ENCODE results near the gene ALS2CL.

ALS2CL gene

DNA sequence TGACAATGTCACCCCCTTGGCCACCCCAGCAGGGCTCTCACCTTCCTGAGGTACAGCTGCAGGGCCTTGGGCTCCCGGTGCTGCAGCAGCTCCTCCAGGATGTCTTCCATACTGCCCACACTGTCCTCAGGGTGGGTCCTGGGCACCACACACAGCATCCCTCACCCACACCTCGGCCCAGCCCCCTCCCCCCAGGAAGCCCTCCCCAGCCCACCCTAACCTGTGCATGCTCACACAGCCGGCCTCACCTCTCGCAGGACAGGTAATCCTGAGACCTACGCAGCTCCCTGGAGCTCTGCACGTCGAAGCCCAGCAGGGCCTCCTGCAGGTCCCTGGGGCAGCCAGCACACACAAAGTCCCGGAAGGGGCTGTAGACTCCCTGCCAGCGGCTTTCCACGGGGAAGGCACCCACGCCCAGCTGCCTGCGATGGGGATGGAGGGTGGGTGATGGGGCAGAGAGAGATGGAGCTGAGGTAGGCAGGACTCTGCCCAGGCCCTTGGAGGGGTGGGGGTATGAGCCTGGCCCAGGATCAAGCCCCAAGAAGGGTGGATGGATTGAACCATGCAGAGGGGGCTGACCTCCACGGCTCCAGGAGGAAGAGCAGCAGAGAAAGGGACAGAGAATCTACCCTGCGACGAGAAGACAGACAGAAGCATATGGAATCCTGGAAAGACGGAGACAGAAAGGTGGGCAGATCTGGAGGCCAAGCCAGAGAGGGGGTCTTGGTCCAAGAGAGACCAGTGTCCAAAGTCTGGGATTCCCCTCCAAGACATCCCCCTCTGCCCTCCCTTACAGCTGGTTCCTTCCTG lies 16.7 kb downstream of the ALS2CL start:
- Histone ChIP-seq H3K27me3 (ENCODE audit: insufficient read depth, low read length, poor library complexity) (no peaks in the 10 kb centered on the region), H3K36me3 (ENCODE audit: insufficient read depth, low read length) (no peaks in the 10 kb centered on the region), H3K4me3 (ENCODE audit: low read depth in 1 of 2, low read length in 2 of 2) (no peak overlapping the region), H3K79me2 (ENCODE audit: insufficient read depth, low read length) (no peaks in the 10 kb centered on the region), H4K20me1 (ENCODE audit: insufficient read depth, low read length) (no peaks in the 10 kb centered on the region), H3K9me3 (ENCODE audit: insufficient read depth, low read length, severe bottlenecking) (no peaks in the 10 kb centered on the region), H3K4me1 (ENCODE audit: insufficient read depth, low read length) (no peaks in the 10 kb centered on the region), H3K9ac (ENCODE audit: low read depth, low read length) (no peak overlapping the region), H3K27ac (ENCODE audit: low read length) (no peak overlapping the region), H3K4me2 (ENCODE audit: insufficient read depth, low read length) (no peak overlapping the region), H2AFZ (ENCODE audit: low read depth, low read length) (no peak overlapping the region)
- ATAC-seq (ENCODE audit: insufficient read depth, low read depth) (no peak), DNase-seq (no peak)
- TF ChIP-seq, protein P1, sequence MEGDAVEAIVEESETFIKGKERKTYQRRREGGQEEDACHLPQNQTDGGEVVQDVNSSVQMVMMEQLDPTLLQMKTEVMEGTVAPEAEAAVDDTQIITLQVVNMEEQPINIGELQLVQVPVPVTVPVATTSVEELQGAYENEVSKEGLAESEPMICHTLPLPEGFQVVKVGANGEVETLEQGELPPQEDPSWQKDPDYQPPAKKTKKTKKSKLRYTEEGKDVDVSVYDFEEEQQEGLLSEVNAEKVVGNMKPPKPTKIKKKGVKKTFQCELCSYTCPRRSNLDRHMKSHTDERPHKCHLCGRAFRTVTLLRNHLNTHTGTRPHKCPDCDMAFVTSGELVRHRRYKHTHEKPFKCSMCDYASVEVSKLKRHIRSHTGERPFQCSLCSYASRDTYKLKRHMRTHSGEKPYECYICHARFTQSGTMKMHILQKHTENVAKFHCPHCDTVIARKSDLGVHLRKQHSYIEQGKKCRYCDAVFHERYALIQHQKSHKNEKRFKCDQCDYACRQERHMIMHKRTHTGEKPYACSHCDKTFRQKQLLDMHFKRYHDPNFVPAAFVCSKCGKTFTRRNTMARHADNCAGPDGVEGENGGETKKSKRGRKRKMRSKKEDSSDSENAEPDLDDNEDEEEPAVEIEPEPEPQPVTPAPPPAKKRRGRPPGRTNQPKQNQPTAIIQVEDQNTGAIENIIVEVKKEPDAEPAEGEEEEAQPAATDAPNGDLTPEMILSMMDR (IDR thresholded peaks at IDR 0.05; ENCODE audit: borderline replicate concordance, extremely low read depth, low read length, poor library complexity, severe bottlenecking) = no peak
- TF ChIP-seq EZH2 (IDR thresholded peaks at IDR 0.05; ENCODE audit: borderline replicate concordance, low read depth, low read length, severe bottlenecking) = no peak

DNA sequence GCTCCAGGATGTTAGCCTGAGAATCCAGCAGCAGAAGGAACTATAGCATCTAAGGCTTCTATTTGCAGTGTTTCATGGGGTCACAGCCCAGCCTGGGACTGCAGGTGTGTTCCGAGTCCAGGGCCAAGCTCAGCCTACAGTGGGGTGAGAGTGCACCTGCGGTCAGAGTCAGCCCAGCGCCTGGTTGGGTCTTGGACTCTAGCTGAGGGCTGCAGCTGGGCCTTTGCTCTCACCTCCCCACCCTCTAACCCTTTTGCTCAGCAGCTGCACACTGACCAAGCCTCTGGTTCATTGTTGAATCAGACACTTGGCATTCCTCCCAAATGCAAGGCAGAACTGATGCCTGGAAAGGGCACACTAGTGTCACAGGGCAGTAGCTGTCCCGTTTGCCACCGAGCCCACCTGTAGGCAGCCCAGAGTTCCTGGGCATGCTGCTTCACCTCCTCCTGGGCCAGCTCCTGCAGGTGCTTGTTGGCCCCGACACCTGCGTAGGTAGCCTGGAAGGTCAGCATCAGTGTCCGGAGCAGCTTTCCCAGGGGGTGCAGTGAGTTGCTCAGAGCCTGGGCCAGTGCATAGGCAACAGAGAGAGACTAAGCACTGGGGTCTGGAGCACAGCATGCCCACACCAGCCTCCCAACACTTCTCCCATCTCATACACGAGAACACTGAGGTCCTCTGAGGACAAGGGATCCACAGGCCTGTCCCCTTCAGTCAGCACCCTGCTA lies 17.5 kb downstream of the ALS2CL start:
- TF ChIP-seq, protein P1 (IDR thresholded peaks at IDR 0.05; ENCODE audit: borderline replicate concordance, extremely low read depth, low read length, poor library complexity, severe bottlenecking) = no peak
- TF ChIP-seq EZH2 (IDR thresholded peaks at IDR 0.05; ENCODE audit: borderline replicate concordance, low read depth, low read length, severe bottlenecking) = no peak
- Histone ChIP-seq H3K9ac (ENCODE audit: low read depth, low read length) (no peak overlapping the region), H3K79me2 (ENCODE audit: insufficient read depth, low read length) (no peaks in the 10 kb centered on the region), H2AFZ (ENCODE audit: low read depth, low read length) (no peak overlapping the region), H3K36me3 (ENCODE audit: insufficient read depth, low read length) (no peaks in the 10 kb centered on the region), H3K4me2 (ENCODE audit: insufficient read depth, low read length) (no peak overlapping the region), H3K4me1 (ENCODE audit: insufficient read depth, low read length) (no peaks in the 10 kb centered on the region), H4K20me1 (ENCODE audit: insufficient read depth, low read length) (no peaks in the 10 kb centered on the region), H3K27ac (ENCODE audit: low read length) (no peak overlapping the region), H3K9me3 (ENCODE audit: insufficient read depth, low read length, severe bottlenecking) (no peaks in the 10 kb centered on the region), H3K4me3 (ENCODE audit: low read depth in 1 of 2, low read length in 2 of 2) (no peak overlapping the region), H3K27me3 (ENCODE audit: insufficient read depth, low read length, poor library complexity) (no peaks in the 10 kb centered on the region)
- DNase-seq = no peak
- no peak for ATAC-seq (ENCODE audit: insufficient read depth, low read depth)

DNA sequence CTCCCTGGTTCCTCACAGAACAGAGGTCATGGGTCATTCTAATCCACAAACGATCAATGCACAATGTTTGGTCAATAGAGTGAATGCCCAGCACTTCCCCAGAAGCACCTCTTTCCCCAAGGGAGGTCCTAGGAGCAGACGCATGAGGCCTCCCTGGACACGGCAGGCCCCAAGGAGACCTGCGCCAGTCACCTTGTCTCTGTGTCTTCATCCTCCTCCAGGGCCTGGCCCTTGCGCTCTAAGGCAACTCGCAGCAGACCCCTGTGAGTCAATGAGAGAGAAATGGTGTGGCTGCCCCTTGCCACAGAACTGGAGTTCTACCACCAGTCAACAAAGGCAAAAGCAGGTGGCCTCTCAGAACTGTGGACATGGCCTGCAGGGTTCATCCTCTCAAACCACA lies 18.1 kb downstream of the ALS2CL start:
- Histone ChIP-seq H3K27me3 (ENCODE audit: insufficient read depth, low read length, poor library complexity) (no peaks in the 10 kb centered on the region), H3K79me2 (ENCODE audit: insufficient read depth, low read length) (no peaks in the 10 kb centered on the region), H3K4me3 (ENCODE audit: low read depth in 1 of 2, low read length in 2 of 2) (no peak overlapping the region), H3K9ac (ENCODE audit: low read depth, low read length) (no peak overlapping the region), H4K20me1 (ENCODE audit: insufficient read depth, low read length) (no peaks in the 10 kb centered on the region), H3K27ac (ENCODE audit: low read length) (no peak overlapping the region), H3K4me2 (ENCODE audit: insufficient read depth, low read length) (no peak overlapping the region), H2AFZ (ENCODE audit: low read depth, low read length) (no peak overlapping the region), H3K36me3 (ENCODE audit: insufficient read depth, low read length) (no peaks in the 10 kb centered on the region), H3K4me1 (ENCODE audit: insufficient read depth, low read length) (no peaks in the 10 kb centered on the region), H3K9me3 (ENCODE audit: insufficient read depth, low read length, severe bottlenecking) (no peaks in the 10 kb centered on the region)
- no peak for ATAC-seq (ENCODE audit: insufficient read depth, low read depth)
- no peak for TF ChIP-seq EZH2 (IDR thresholded peaks at IDR 0.05; ENCODE audit: borderline replicate concordance, low read depth, low read length, severe bottlenecking)
- TF ChIP-seq, protein P1 (IDR thresholded peaks at IDR 0.05; ENCODE audit: borderline replicate concordance, extremely low read depth, low read length, poor library complexity, severe bottlenecking) = no peak
- no peak for DNase-seq
